Cardiac muscle cell (in vitro differentiated cells and primary cell): Measurements from ENCODE around the gene ESYT3. TPM values are rescaled to one million over a fixed set of nuclear protein-coding genes. Genes with fewer than 3 reads are reported as not detected.
"Not testable (repeated sequence)": the region's sequence is repeated elsewhere in the genome, so short reads cannot be mapped to it uniquely, and the experiment has no call there.

ENCODE experiments used
- DNase-seq, 2 donors: peaks; one replicate each; pipeline versions ENCODE4 v3.0.0 to v3.0.0-alpha.2; 2010 to 2017; ENCODE audit warnings: low read depth in 1 of 2, low spot score in 1 of 2
- H3K27ac ChIP-seq: fragments of 200-600 bp; sonication (generic); 2 replicates; pipeline ENCODE4 v1.5.1; 2016
- H3K27me3 ChIP-seq: fragments of 200-600 bp; sonication (generic); 2 replicates; pipeline ENCODE4 v1.6.0; 2016; ENCODE audit warnings: control low read depth
- H3K36me3 ChIP-seq: fragments of 200-600 bp; sonication (generic); 2 replicates; pipeline ENCODE4 v1.5.1; 2016; ENCODE audit warnings: control low read depth
- H3K4me1 ChIP-seq: fragments of 200-600 bp; sonication (generic); 2 replicates; pipeline ENCODE4 v1.8.1; 2017; ENCODE audit warnings: low read depth, mild to moderate bottlenecking, mixed run types
- H3K4me3 ChIP-seq: fragments of 200-600 bp; sonication (generic); 2 replicates; pipeline ENCODE4 v1.5.1; 2016; ENCODE audit warnings: mild to moderate bottlenecking
- H3K9me3 ChIP-seq: fragments of 200-600 bp; sonication (generic); 2 replicates; pipeline ENCODE4 v1.5.1; 2017; ENCODE audit warnings: low read depth, mild to moderate bottlenecking, control low read depth
- CTCF ChIP-seq: IDR thresholded peaks from 2 replicates; pipeline ENCODE4 v1.5.1; 2012; ENCODE audit warnings: low read depth, mild to moderate bottlenecking, low read length
- polyA plus RNA-seq: library from polyadenylated mRNA; unstranded; fragments of >200 nt; fragmentation: Nextera tagmentation; extraction: Ambion mirVana; gene quantifications from 2 replicates; pipeline ENCODE4 v1.2.1, GENCODE V29; 2016
- total RNA-seq: library from RNA; depleted of rRNA; stranded (reverse); fragments of >200 nt; gene quantifications from 2 replicates; pipeline ENCODE4 v1.2.3, GENCODE V29; 2016

Gene ESYT3
- total and polyA plus RNA-seq, 2 experiments from 2014 or later = 1.8 to 6.3 TPM

- Histone ChIP-seq H3K27ac (no peak overlapping the region), H3K36me3 (no peaks in the 10 kb centered on the region), H3K4me1 (no peaks in the 10 kb centered on the region), H3K4me3 (no peak overlapping the region), H3K27me3 (no peaks in the 10 kb centered on the region), H3K9me3 (no peaks in the 10 kb centered on the region)
- DNase-seq = no peak
- no peak for TF ChIP-seq CTCF
Observed at GRCh38 chr3:138450704-138451424, 16.4 kb downstream of the ESYT3 start.

DNA sequence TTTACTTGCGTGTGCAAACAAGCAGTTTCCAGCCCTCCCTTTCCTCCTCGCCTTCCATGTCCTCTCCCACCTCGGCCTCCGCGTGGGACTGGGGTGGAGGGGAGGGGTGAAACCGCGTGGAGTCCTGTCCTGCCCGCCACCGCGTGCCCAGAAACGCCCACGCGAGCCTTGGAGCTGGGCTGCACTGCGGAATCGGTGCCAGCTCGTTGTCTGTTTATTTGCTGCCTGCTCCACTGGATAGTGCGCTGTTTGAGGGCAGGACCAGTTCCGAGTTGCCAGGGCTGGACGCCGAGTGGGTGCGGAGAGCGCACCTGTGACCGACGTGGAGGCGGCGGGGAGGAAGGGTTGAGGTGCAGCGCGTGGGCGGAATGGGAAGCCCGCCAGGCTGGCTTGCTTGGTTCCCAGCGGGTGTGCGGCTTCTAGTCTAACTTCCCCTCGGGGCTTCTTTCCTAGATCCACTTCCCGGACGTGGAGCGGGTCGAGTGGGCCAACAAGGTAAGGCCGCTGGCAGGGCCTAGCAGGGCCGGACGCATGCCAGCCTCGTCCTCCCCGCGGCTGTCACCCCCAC is 17.3 kb downstream of the ESYT3 start:
- DNase-seq = no peak
- Histone ChIP-seq H3K9me3 (no peaks in the 10 kb centered on the region), H3K36me3 (no peaks in the 10 kb centered on the region), H3K4me3 (no peak overlapping the region), H3K4me1 (no peaks in the 10 kb centered on the region), H3K27ac (no peak overlapping the region), H3K27me3 (no peaks in the 10 kb centered on the region)
- TF ChIP-seq CTCF = no peak

GRCh38 chr3:138452436-138452835 is 18.0 kb downstream of the ESYT3 start:
- Histone ChIP-seq H3K4me3 (no peak overlapping the region), H3K27me3 (no peaks in the 10 kb centered on the region)
- no peak for DNase-seq

DNA sequence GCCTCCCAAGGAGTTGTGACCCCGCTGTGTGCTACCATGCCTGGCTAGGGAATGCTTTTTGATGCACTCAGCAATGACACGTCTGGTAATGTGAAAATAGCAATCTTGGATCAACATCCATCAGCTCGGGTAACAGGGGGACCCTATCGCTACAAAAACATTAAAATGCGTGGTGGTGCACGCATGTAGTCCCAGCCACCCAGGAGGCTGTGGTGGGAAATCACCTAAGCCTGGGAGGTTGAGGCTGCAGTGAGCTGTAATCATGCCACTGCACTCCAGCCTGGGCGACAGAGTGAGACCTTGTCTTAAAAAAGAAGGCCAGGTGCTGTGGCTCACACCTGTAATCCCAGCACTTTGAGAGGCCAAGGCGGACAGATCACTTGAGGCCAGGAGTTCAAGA is 19.5 kb downstream of the ESYT3 start:
- not testable (repeated sequence) for H3K27me3 ChIP-seq, H3K27ac ChIP-seq, H3K4me1 ChIP-seq, H3K9me3 ChIP-seq, H3K36me3 ChIP-seq, DNase-seq, H3K4me3 ChIP-seq

More at GRCh38 chr3:138452436-138452835, 18.0 kb downstream of the ESYT3 start:
- no peak overlapping the region for H3K27ac ChIP-seq
- no peaks in the 10 kb centered on the region for H3K9me3 ChIP-seq
- no peaks in the 10 kb centered on the region for H3K4me1 ChIP-seq
- no peaks in the 10 kb centered on the region for H3K36me3 ChIP-seq
- TF ChIP-seq CTCF = no peak

GRCh38 chr3:138455801-138456716 is 21.6 kb downstream of the ESYT3 start:
- H3K27me3 ChIP-seq = no peaks in the 10 kb centered on the region
- no peaks in the 10 kb centered on the region for H3K4me1 ChIP-seq
- TF ChIP-seq CTCF = no peak
- H3K27ac ChIP-seq = no peak overlapping the region
- no peaks in the 10 kb centered on the region for H3K36me3 ChIP-seq
- H3K9me3 ChIP-seq = no peaks in the 10 kb centered on the region
- H3K4me3 ChIP-seq = no peak overlapping the region
- DNase-seq = peak in 1 of 2 donors; percentile 52
